Smooth muscle cell (in vitro differentiated cells): ENCODE results near the gene ZDHHC8. TPM values are rescaled to one million over a fixed set of nuclear protein-coding genes. Genes with fewer than 3 reads are reported as not detected.

Source experiments
- DNase-seq: peaks from one replicate; lab custom pipeline; 2025; ENCODE audit not compliant: unreplicated experiment; lab: John Stamatoyannopoulos, UW
- H2AFZ ChIP-seq: fragments of 200-600 bp; sonication (generic); 2 replicates; pipeline ENCODE4 v1.6.0; 2016; ENCODE audit warnings: antibody characterized with exemption, low read depth, mild to moderate bottlenecking
- H3F3A ChIP-seq: fragments of 200-600 bp; sonication (generic); 2 replicates; pipeline ENCODE4 v1.6.0; 2017; ENCODE audit warnings: antibody characterized with exemption, low read depth
- H3K27ac ChIP-seq: fragments of 200-600 bp; sonication (generic); 2 replicates; pipeline ENCODE4 v1.5.1; 2016; ENCODE audit warnings: low read depth, mild to moderate bottlenecking
- H3K27me3 ChIP-seq: fragments of 200-600 bp; sonication (generic); 2 replicates; pipeline ENCODE4 v1.6.1; 2016; ENCODE audit warnings: low read depth, mild to moderate bottlenecking
- H3K36me3 ChIP-seq: fragments of 200-600 bp; sonication (generic); 2 replicates; pipeline ENCODE4 v1.5.1; 2016; ENCODE audit warnings: low read depth
- H3K4me1 ChIP-seq: fragments of 200-600 bp; sonication (generic); 2 replicates; pipeline ENCODE4 v1.5.1; 2016; ENCODE audit warnings: low read depth
- H3K4me2 ChIP-seq: fragments of 200-600 bp; sonication (generic); 2 replicates; pipeline ENCODE4 v1.6.0; 2016; ENCODE audit warnings: mild to moderate bottlenecking
- H3K4me3 ChIP-seq: fragments of 200-600 bp; sonication (generic); 2 replicates; pipeline ENCODE4 v1.5.1; 2016; ENCODE audit warnings: mild to moderate bottlenecking
- H3K79me2 ChIP-seq: fragments of 200-600 bp; sonication (generic); 2 replicates; pipeline ENCODE4 v1.6.0; 2016; ENCODE audit warnings: low read depth, mild to moderate bottlenecking
- H3K9ac ChIP-seq: fragments of 200-600 bp; sonication (generic); 2 replicates; pipeline ENCODE4 v1.6.0; 2016; ENCODE audit warnings: low read depth
- H3K9me3 ChIP-seq: fragments of 200-600 bp; sonication (generic); replicated peaks from 2 replicates; pipeline ENCODE4 v1.5.1; 2016; ENCODE audit warnings: low read depth
- H4K20me1 ChIP-seq: fragments of 200-600 bp; sonication (generic); 2 replicates; pipeline ENCODE4 v1.6.0; 2016; ENCODE audit warnings: low read depth
- WGBS: methylation state at CpG from one replicate; pipeline ENCODE4 v1.1.7; 2016; ENCODE audit warnings: low lambda C conversion rate; 5-methylcytosine and 5-hydroxymethylcytosine counted together
- polyA plus RNA-seq: library from polyadenylated mRNA; unstranded; fragments of >200 nt; fragmentation: Nextera tagmentation; extraction: Ambion mirVana; gene quantifications from 2 replicates; pipeline ENCODE4 v1.2.1, GENCODE V29; 2016
- total RNA-seq: library from RNA; depleted of rRNA; stranded (reverse); fragments of >200 nt; gene quantifications from 2 replicates; pipeline ENCODE4 v1.2.3, GENCODE V29; 2014
- TF ChIP-seq, protein P1 (sequence below): fragments of 200-600 bp; sonication (generic); IDR thresholded peaks from 2 replicates; pipeline ENCODE4 v1.5.1; 2017; ENCODE audit warnings: borderline replicate concordance, mild to moderate bottlenecking, antibody characterized with exemption; ENCODE audit not compliant: insufficient read depth, poor library complexity, severe bottlenecking

The ZDHHC8 gene
- total and polyA plus RNA-seq, 2 experiments from 2014 or later: 12.7 to 53.9 TPM

DNA sequence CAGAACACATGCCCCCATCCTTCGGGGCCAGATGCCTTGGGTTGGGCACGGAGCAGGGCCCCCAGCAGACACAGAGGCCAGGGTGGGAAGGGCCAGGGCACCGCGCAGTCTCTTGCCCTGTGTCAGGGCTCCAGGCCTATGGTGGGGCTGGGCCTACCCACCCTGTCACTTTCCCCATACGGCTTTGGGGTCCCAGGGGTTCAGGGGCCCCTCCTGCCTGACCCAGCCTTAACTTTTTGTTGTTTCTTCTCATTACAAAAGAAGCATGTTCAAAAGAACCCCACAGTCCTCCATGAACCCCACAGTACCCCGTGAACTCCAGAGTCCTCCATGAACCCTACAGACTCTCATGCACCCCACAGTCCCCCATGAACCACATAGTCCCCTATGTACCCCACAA lies 52.2 kb downstream of the ZDHHC8 start:
- Histone ChIP-seq H3K9me3 (no peaks in the 10 kb centered on the region), H3K4me3 (no peak overlapping the region), H2AFZ (no peak overlapping the region), H3K4me1 (no peaks in the 10 kb centered on the region), H3K79me2 (no peaks in the 10 kb centered on the region), H3K9ac (no peak overlapping the region), H3K27me3 (no peaks in the 10 kb centered on the region), H4K20me1 (no peaks in the 10 kb centered on the region), H3F3A (no peaks in the 10 kb centered on the region), H3K36me3 (no peaks in the 10 kb centered on the region), H3K27ac (no peak overlapping the region), H3K4me2 (no peak overlapping the region)
- TF ChIP-seq, protein P1, sequence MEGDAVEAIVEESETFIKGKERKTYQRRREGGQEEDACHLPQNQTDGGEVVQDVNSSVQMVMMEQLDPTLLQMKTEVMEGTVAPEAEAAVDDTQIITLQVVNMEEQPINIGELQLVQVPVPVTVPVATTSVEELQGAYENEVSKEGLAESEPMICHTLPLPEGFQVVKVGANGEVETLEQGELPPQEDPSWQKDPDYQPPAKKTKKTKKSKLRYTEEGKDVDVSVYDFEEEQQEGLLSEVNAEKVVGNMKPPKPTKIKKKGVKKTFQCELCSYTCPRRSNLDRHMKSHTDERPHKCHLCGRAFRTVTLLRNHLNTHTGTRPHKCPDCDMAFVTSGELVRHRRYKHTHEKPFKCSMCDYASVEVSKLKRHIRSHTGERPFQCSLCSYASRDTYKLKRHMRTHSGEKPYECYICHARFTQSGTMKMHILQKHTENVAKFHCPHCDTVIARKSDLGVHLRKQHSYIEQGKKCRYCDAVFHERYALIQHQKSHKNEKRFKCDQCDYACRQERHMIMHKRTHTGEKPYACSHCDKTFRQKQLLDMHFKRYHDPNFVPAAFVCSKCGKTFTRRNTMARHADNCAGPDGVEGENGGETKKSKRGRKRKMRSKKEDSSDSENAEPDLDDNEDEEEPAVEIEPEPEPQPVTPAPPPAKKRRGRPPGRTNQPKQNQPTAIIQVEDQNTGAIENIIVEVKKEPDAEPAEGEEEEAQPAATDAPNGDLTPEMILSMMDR: no peak
- WGBS: 88% methylated on average over 6 of the region's 6 CpGs
- DNase-seq: no peak

DNA sequence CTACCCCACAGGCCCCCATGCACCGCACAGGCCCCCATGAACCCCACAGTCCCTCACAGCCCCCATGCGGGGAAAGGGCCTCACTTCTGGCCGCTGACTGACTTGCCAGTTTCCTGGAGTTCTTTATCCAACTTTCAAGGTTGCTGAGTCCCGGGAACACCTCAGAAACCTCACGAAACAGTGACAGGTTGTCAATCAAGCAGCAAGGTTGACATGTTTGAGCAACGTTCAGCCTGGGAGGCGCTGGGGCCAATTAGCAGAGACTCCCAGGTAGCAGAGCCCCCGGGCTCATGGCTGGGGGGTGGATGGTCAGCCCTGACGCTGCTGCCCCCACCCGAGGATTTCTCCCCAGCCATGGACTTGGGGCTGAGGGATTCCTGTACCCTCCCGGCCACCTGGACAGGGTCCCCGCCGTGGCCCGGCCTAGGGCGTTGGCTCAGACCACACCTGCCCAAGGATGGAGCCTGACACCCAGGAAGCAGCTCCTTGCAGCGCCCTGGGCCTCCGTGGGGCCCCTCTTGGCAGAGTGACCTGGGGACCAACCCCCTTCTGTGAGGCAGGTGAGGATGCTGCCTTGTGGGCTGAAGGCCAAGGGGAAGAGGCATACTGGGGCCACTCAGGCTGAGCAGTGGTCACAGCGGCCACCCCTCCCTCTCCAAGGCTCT lies 53.0 kb downstream of the ZDHHC8 start:
- Histone ChIP-seq H3K9me3 (no peaks in the 10 kb centered on the region), H4K20me1 (no peaks in the 10 kb centered on the region), H3K27ac (no peak overlapping the region), H3K9ac (no peak overlapping the region), H3K4me3 (no peak overlapping the region), H3K36me3 (no peaks in the 10 kb centered on the region), H3K79me2 (no peaks in the 10 kb centered on the region), H3F3A (no peaks in the 10 kb centered on the region), H2AFZ (no peak overlapping the region), H3K27me3 (no peaks in the 10 kb centered on the region), H3K4me2 (no peak overlapping the region), H3K4me1 (no peaks in the 10 kb centered on the region)
- WGBS: 86% methylated on average over 18 of the region's 18 CpGs
- no peak for DNase-seq
- TF ChIP-seq, protein P1: no peak

DNA sequence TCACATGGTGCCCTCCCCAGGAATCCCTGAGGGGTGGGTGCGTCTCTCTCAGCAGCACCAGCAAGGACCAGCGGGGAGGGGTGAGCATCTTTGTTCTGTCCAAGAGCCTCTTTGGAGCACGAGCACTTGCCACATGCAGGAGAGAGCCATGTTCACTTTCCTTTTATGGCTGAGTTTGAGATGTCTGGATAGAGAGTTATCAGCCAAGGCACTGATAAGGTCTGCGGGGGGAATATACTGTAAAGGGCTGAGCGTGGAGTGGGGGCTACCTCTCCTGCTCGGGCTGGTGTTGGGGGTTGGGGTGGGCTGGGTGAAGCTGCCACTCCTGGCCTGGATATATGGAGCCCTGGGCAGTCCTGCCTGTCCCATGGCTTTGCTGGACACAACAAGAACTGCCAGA lies 54.1 kb downstream of the ZDHHC8 start:
- Histone ChIP-seq H4K20me1 (no peaks in the 10 kb centered on the region), H3K9me3 (no peaks in the 10 kb centered on the region), H3K4me1 (no peaks in the 10 kb centered on the region), H3K4me2 (no peak overlapping the region), H3K4me3 (no peak overlapping the region), H3K9ac (no peak overlapping the region), H3K27ac (no peak overlapping the region), H3K36me3 (no peaks in the 10 kb centered on the region), H3K79me2 (no peaks in the 10 kb centered on the region), H3F3A (no peaks in the 10 kb centered on the region), H3K27me3 (no peaks in the 10 kb centered on the region), H2AFZ (no peak overlapping the region)
- WGBS: 89% methylated on average over 5 of the region's 6 CpGs
- TF ChIP-seq, protein P1: no peak
- no peak for DNase-seq
